HepG2 (cell line): ENCODE measurements around the gene MMP25. TPM values are rescaled to one million over a fixed set of nuclear protein-coding genes. Genes with fewer than 3 reads are reported as not detected.

Source experiments
- CREB1 ChIP-seq, 2 experiments: fragments of 450-650 bp in 1 of 2; IDR thresholded peaks; 2 replicates each; pipeline ENCODE4 v1.6.1; 2016 to 2017; ENCODE audit warnings: control low read depth in 1 of 2, mild to moderate bottlenecking in 1 of 2, missing compliant biosample characterization in 1 of 2, missing genetic modification characterization in 1 of 2
- POLR2G ChIP-seq: fragments of 200-400 bp; formaldehyde crosslinking; IDR thresholded peaks from 2 replicates; pipeline ENCODE4 v1.6.1; 2018; ENCODE audit warnings: mild to moderate bottlenecking, low read depth, low read length, moderate library complexity
- SKI ChIP-seq: fragments of 450-650 bp; IDR thresholded peaks from one replicate; pipeline ENCODE4 v1.6.1; 2018; ENCODE audit warnings: mild to moderate bottlenecking; ENCODE audit not compliant: partially characterized antibody
- THAP9 ChIP-seq: sonication (generic); formaldehyde crosslinking; IDR thresholded peaks from 2 replicates; pipeline ENCODE4; 2020; ENCODE audit warnings: missing genetic modification reagents, mild to moderate bottlenecking, borderline replicate concordance
- ZHX2 ChIP-seq, 2 experiments: sonication (generic) in 1 of 2; formaldehyde crosslinking in 1 of 2; IDR thresholded peaks; 2 replicates each; pipeline versions ENCODE4 v1.6.1 to v1.9.0; 2014 to 2022; ENCODE audit warnings: antibody characterized with exemption in 1 of 2, borderline replicate concordance in 1 of 2, inconsistent platforms in 1 of 2, low read depth in 1 of 2, missing genetic modification reagents in 1 of 2
- ZNF292 ChIP-seq: sonication (generic); formaldehyde crosslinking; IDR thresholded peaks from 2 replicates; pipeline ENCODE4 v1.8.1; 2022; ENCODE audit warnings: mild to moderate bottlenecking, low read depth, missing genetic modification reagents, borderline replicate concordance
- ZNF724P ChIP-seq: sonication (generic); formaldehyde crosslinking; IDR thresholded peaks from 2 replicates; pipeline ENCODE4 v1.8.0; 2022; ENCODE audit warnings: missing genetic modification reagents, borderline replicate concordance
- ZNF850 ChIP-seq: sonication (generic); formaldehyde crosslinking; conservative IDR thresholded peaks from 2 replicates; pipeline ENCODE4 v1.9.0; 2021; ENCODE audit warnings: mild to moderate bottlenecking, missing genetic modification reagents
- ZNF879 ChIP-seq: sonication (generic); formaldehyde crosslinking; IDR thresholded peaks from 2 replicates; pipeline ENCODE4 v1.8.1; 2023; ENCODE audit warnings: missing genetic modification reagents
- ZSCAN29 ChIP-seq: sonication (generic); formaldehyde crosslinking; conservative IDR thresholded peaks from 2 replicates; pipeline ENCODE4 v1.4.0; 2020; ENCODE audit warnings: mild to moderate bottlenecking, missing genetic modification reagents
- ZZZ3 ChIP-seq: sonication (generic); formaldehyde crosslinking; IDR thresholded peaks from 2 replicates; pipeline ENCODE4 v1.4.0; 2020; ENCODE audit warnings: missing genetic modification reagents, mild to moderate bottlenecking, borderline replicate concordance
- polyA plus RNA-seq, 8 experiments: library from polyadenylated mRNA; depleted of rRNA in 3 of 8; stranded (reverse) in 7 of 8; unstranded in 1 of 8; fragments of >200 nt; fragmentation: Illumina TruSeq in 4 of 8; extraction: Trizol in 4 of 8; gene quantifications; 2 replicates each; pipeline versions ENCODE4 v1.2.1 to v1.2.3, GENCODE V29; 2011 to 2016; ENCODE audit warnings: low read depth in 4 of 8, missing spikeins in 1 of 8, mixed read lengths in 1 of 8; ENCODE audit not compliant: insufficient read depth in 1 of 8
- total RNA-seq, 5 experiments: library from RNA; depleted of rRNA; stranded (reverse); fragments of >200 nt; fragmentation: Illumina TruSeq; extraction: Trizol; gene quantifications; 2 replicates each; pipeline ENCODE4 v1.2.3, GENCODE V29; 2016; ENCODE audit warnings: low read depth in 1 of 5
- TF ChIP-seq, protein P1 (sequence below): IDR thresholded peaks from 2 replicates; pipeline ENCODE4 v1.6.1; 2016; ENCODE audit warnings: mild to moderate bottlenecking, missing biosample characterization, missing genetic modification reagents
- TF ChIP-seq, protein P2 (sequence below): sonication (generic); formaldehyde crosslinking; IDR thresholded peaks from 2 replicates; pipeline ENCODE4 v1.5.0; 2020; ENCODE audit warnings: mild to moderate bottlenecking, missing genetic modification reagents

MMP25 gene
- total and polyA plus RNA-seq, 2 of the 13 experiments (the other 11 are each of a cell fraction or from before 2014, with no cell fraction given) = 0.04 to 0.08 TPM

DNA sequence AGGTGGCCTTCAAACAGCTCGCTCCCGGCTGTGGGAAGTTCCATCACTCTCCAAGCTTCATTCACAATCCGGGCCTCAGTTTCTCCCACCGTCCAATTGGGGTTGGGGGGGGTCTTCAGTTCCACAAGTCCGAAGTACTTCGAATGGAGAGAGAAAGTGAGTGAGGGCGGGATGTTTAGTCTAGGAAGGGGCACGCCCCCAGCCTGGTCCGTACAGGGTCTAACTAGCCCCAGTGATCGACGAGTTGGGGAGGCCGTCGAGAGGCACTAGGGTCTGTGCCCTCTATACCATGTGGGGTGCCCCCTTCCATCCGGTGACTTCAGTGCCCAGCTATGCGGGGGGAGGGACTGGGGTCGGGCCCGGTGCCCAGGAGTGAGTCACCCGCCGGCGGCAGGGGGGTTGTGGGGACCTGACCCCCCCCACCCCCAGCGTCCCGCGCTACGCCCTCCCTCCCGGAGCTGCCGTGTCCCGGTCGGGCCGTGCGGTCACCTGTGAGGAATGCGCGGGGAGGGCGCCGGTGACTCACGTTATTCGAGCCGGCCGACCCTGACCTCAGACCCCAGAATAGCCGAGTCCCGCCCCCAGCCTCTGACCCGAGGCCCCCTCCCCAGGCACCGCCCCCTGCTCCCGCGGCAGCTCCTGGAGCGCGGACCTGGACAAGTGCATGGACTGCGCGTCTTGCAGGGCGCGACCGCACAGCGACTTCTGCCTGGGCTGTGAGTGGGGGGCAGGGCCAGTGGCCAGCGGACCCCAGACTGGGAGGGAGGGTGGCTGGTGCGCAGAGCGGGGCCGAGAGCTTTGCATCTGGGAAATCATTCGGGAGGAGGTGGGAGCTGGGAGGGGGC, 25.5 kb upstream of the MMP25 start (continued):
- TF ChIP-seq CREB1 (IDR thresholded peaks at IDR 0.05) (peak; percentile 56), CREB1 (CRISPR knock-in tag; IDR thresholded peaks at IDR 0.05) (no peak), POLR2G (peak; percentile 76), ZSCAN29 (0 out of 2 replicates have a peak, but pooled peaks have one; percentile 59), ZNF850 (CRISPR knock-in tag) (0 out of 2 replicates have a peak, but pooled peaks have one; percentile 57), THAP9 (CRISPR knock-in tag) (no peak), ZZZ3 (CRISPR knock-in tag) (peak; percentile 20; the same call in 1 of the 2 replicates), ZHX2 (IDR thresholded peaks at IDR 0.05; ENCODE audit: low read depth) (peak; percentile 48; the same call in 1 of the 2 replicates), ZHX2 (CRISPR knock-in tag; IDR thresholded peaks at IDR 0.05; ENCODE audit: borderline replicate concordance) (0 out of 2 replicates have a peak, but pooled peaks have one; percentile 65), ZNF292 (CRISPR knock-in tag) (0 out of 2 replicates have a peak, but pooled peaks have one; percentile 32), ZNF879 (CRISPR knock-in tag) (no peak; the same call in 1 of the 2 replicates), SKI (peak; percentile 54), ZNF724P (CRISPR knock-in tag) (no peak)
- TF ChIP-seq, protein P1, sequence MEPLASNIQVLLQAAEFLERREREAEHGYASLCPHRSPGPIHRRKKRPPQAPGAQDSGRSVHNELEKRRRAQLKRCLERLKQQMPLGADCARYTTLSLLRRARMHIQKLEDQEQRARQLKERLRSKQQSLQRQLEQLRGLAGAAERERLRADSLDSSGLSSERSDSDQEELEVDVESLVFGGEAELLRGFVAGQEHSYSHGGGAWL = 0 out of 2 replicates have a peak, but pooled peaks have one; percentile 26
- TF ChIP-seq, protein P2, sequence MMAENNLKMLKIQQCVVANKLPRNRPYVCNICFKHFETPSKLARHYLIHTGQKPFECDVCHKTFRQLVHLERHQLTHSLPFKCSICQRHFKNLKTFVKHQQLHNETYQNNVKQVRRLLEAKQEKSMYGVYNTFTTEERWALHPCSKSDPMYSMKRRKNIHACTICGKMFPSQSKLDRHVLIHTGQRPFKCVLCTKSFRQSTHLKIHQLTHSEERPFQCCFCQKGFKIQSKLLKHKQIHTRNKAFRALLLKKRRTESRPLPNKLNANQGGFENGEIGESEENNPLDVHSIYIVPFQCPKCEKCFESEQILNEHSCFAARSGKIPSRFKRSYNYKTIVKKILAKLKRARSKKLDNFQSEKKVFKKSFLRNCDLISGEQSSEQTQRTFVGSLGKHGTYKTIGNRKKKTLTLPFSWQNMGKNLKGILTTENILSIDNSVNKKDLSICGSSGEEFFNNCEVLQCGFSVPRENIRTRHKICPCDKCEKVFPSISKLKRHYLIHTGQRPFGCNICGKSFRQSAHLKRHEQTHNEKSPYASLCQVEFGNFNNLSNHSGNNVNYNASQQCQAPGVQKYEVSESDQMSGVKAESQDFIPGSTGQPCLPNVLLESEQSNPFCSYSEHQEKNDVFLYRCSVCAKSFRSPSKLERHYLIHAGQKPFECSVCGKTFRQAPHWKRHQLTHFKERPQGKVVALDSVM (CRISPR knock-in tag) = 0 out of 2 replicates have a peak, but pooled peaks have one; percentile 2
